NCI-H2107 treated with DMSO at 0.1 percent for 48 hours (cell line): Measurements from ENCODE around the gene TOMM5.
"Not testable (repeated sequence)": the region's sequence is repeated elsewhere in the genome, so short reads cannot be mapped to it uniquely, and the experiment has no call there.

Source experiments
- DNase-seq: peaks from one replicate; lab custom pipeline; 2025; ENCODE audit not compliant: unreplicated experiment; lab: John Stamatoyannopoulos, UW

TOMM5 gene

DNA sequence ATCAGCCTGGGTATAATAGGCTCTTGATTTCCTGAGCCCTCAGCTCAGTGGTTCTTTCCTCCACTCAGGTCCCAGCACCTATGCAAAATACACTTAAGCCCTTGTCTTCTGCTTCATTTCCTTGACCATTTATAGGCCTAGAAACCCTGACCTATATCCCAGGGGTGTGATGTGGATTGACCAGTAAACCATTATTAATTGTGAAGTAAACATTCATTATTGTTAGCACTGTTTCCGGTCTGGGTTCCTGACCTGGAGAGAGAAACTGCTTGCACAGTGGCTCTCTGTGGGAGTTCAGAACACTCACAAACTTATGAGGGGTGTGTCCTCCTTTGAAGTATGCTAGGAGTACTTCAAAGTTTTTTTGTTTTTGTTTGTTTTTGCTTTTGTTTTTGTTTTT lies 19.6 kb upstream of the TOMM5 start:
- no peak for DNase-seq

- no peak for DNase-seq
Observed at GRCh38 chr9:37611014-37611413, 18.6 kb upstream of the TOMM5 start.

GRCh38 chr9:37609735-37610397 lies 17.5 kb upstream of the TOMM5 start:
- no peak for DNase-seq

- DNase-seq: no peak
Observed at GRCh38 chr9:37608250-37608649, 15.9 kb upstream of the TOMM5 start.

GRCh38 chr9:37604296-37604695 lies 11.9 kb upstream of the TOMM5 start:
- no peak for DNase-seq

DNA sequence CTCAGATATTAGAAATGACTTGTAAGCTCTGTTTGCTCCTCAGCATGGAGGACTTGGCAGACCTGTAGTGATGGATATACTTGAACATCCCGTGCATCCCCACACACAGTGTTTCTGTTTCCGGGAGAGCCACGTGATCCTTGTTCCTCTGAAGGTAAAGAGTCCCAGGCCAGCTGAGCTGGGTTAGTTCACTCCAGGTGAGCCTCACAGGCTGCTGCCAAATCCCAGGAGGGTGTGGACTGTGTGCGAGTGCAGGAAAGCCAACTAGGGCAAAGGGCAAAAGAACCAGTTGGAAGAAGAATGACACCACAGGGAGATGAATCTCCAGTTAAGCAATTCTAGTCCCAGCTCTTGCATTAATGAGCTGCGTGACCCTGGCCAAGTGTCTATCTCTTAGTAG lies 10.4 kb upstream of the TOMM5 start:
- no peak for DNase-seq

DNA sequence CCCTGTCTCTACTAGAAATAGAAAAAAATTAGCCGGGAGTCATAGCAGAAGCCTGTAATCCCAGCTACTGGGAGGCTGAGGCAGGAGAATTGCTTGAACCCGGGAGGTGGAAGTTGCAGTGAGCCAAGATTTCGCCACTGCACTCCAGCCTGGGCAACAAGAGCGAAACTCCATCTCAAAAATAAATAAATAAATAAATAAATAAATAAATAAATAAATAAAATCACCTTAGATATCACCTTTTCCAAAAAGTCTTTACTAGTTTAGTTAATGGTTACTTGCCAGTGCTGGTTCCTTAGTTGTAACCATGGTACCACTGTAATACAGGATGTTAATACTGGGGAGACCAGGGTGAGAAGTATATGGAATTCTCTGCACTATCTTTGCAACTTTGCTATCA lies 9.7 kb upstream of the TOMM5 start:
- not testable (repeated sequence) for DNase-seq

DNA sequence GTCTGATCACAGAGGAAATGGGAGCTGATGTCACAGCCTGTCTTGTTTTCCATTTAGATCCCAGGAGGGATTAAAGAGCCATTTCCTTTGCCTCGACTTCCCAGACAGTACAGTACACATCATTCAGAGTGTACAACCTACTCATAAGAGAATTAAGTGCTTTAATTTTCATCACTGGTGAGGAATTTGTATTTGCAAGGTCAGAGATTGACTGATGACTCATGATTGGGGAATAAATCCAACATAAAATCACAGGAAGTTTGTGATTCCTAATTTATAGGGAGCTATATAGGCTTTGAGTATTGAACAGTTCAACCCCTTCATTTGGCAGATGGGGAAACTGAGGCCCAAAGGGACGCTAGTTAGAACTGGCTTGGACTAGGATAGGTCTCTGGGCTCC lies 4.1 kb upstream of the TOMM5 start:
- no peak for DNase-seq

GRCh38 chr9:37593883-37594448 lies 1.6 kb upstream of the TOMM5 start:
- no peak for DNase-seq

DNA sequence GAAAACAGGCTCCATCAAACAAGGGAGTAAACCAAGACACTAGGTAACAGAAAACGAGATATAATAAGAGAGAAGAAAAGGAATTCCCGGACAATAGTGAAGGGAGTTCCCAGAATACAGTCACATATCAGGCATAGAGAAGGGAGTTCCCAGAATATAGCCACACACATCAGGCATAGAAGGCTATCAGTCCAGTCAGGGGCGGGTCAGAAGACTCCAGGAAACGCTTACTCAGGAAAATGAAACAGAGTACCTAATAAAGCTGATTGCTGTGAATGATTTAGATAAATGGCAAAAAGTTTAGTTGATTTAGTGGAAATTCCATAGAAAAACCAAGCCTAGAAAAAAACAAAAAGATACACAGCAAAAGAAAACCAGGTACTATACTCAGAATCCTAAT lies 4.9 kb downstream of the TOMM5 start:
- DNase-seq: no peak

GRCh38 chr9:37583522-37584121 lies 8.8 kb downstream of the TOMM5 start:
- no peak for DNase-seq

DNA sequence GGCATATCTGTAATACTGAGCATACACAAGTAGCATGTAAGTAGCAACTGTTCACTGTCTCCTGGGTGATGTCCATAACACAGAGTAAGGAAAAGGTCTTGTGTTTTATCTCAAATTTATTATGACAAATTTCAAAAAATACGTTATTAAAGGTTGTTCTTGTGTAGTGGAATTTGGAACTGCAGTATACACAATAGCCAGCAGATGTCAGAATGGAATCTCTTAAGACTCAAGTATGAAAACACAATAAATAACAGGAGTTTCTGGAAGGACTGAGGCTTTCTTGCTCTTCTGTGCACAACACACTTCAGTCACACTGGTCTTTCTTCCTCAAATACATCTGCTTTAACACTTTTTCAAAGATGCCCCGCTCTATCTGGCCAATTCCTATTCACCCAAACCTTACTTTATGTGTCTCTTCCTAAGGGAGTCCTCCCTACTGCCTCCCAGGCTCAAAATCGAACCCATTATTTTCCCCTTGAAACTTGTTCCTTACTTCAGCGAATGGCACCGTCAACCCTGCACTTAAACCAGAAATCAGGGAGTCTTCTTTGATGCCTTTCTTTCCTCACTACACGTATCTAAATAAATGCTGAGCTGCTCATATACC lies 9.7 kb downstream of the TOMM5 start:
- DNase-seq: no peak

DNA sequence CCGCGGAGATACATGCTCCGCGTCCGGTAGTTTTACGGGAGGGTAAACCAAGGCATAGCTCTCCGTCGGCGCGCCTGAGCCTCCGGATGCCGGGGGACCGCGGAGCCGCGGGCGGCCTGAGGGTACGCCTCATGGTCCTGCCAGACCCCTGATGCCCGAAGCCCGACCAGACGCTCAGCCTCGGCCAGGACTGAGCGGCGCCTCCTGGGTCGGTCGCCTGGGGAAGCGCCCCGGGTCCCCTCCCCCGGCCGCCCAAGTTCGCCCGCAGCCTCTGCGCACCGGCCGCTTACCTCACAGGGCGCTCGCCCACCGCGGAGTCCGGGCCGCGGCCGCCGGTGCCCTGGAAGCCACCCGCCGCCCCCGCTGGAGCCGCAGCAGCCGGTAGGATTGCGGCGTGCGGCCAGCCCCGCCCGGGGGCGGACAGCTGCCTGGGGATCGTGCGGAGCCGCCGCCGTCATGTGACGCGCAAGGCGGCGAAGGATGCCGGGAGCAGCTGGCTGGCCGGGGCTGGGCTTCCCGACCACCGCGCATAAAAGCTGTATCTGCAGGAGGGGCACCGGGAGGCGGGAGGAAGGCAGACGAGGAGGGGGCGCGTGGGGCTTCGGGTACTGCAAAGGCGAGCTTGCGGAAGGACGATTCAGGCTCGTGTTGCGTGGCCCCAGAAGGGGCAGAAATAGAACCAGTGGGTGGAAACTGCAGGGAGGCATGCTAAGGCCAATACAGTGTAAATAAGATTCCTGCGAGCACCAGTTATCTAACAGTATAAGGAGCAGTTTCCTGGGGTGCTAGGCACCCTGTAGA lies 16.3 kb downstream of the TOMM5 start, which contains the start of gene FBXO10:
TSS of gene FBXO10 (minus strand) at position 460 of the 801 bp plus-strand sequence. CDS start 34,612 bp downstream, outside the sequence.
- peak; percentile 24 for DNase-seq

DNA sequence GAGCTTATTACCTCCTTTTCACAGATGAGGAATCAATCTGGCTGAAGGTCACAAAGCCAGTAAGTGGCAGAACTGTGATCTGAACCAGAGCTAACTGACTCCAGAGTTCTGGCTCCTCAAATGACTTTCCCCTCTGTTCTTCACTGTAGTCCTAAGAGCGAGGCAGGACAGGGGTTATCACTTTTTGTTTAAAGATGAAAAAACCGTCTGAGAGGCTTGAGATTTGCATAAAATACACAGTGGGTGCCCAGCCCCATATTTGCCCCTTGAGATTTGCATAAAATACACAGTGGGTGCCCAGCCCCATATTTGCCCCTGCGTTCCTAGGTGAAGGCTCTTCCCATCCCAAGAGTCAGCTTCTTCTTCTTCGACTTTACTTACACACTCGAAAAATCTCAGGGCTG lies 16.9 kb downstream of the TOMM5 start:
- DNase-seq: peak; percentile 20

DNA sequence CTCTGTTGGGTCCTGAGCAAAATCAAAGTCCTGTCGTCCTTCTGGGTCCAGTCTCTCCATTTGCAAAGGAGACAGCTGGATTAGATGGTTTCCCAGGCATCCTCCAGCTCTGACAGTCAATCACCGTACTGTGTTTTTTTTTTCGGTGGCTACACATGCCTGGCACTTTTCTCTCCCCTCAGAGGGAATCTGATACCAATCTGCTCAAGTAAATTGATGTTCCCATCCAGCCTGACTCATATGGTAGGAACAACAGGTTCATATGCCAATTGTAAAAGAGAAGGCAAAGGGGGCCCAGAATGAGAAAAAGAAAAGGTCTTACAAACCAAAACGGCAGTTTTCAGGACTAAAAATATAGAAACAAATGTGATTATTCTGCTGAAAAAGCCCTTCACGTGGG lies 17.4 kb downstream of the TOMM5 start:
- DNase-seq: peak; percentile 34

- peak; percentile 47 for DNase-seq
Observed at GRCh38 chr9:37574241-37574721, 18.1 kb downstream of the TOMM5 start.

GRCh38 chr9:37571282-37571681 lies 21.1 kb downstream of the TOMM5 start:
- no peak for DNase-seq

DNA sequence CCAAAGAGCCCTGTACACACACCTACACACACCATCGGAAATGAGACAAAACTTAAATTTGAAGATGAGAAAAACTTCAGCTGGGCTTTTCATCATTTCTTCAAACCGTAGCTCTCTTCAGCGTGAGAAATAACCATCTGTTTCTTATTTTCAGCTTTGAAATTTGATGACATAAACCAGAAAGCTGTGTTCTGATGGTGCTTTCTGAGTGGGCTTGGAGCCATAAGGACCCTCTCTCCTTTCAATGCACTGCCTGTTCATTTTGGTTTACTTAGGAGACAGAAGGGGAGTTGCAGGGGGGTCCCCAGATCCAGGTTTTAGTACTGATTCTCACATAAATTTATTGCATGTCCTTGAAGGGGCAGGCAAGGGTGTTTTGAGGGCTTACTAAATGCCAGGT lies 25.7 kb downstream of the TOMM5 start:
- DNase-seq: no peak

- no peak for DNase-seq
Observed at GRCh38 chr9:37565661-37566618, 26.5 kb downstream of the TOMM5 start.

- no peak for DNase-seq
Observed at GRCh38 chr9:37564916-37565315, 27.5 kb downstream of the TOMM5 start.
